Osteoblast (primary cell): ENCODE data around the gene KCNQ1. TPM values are rescaled to one million over a fixed set of nuclear protein-coding genes. Genes with fewer than 3 reads are reported as not detected.

Source experiments
- DNase-seq: peaks from one replicate; pipeline ENCODE4 v3.0.0; 2011; ENCODE audit warnings: low spot score, mixed read lengths; ENCODE audit not compliant: insufficient read length; ENCODE audit errors: missing footprints
- H2AFZ ChIP-seq: 2 replicates; pipeline ENCODE4 v1.6.0; 2011; ENCODE audit warnings: mild to moderate bottlenecking, low read length
- H3K27ac ChIP-seq: 2 replicates; pipeline ENCODE4 v1.5.1; 2011; ENCODE audit warnings: mild to moderate bottlenecking, low read depth, low read length, moderate library complexity
- H3K27me3 ChIP-seq: 2 replicates; pipeline ENCODE4 v1.6.0; 2012; ENCODE audit warnings: mild to moderate bottlenecking, control low read depth, inconsistent platforms, low read length, moderate library complexity; ENCODE audit not compliant: insufficient read depth
- H3K36me3 ChIP-seq: 2 replicates; pipeline ENCODE4 v1.5.1; 2011; ENCODE audit warnings: mild to moderate bottlenecking, low read length, control low read depth, moderate library complexity; ENCODE audit not compliant: insufficient read depth
- H3K4me1 ChIP-seq: 2 replicates; pipeline ENCODE4 v1.5.1; 2011; ENCODE audit warnings: mild to moderate bottlenecking, low read length, control low read depth, moderate library complexity; ENCODE audit not compliant: insufficient read depth
- H3K4me2 ChIP-seq: 2 replicates; pipeline ENCODE4 v1.6.0; 2011; ENCODE audit warnings: mild to moderate bottlenecking, low read length; ENCODE audit not compliant: insufficient read depth
- H3K4me3 ChIP-seq: fragments of 200-600 bp; sonication (generic); 3 replicates; pipeline ENCODE4 v1.5.1; 2012; ENCODE audit warnings: mild to moderate bottlenecking, low read length, inconsistent platforms; ENCODE audit not compliant: insufficient read depth
- H3K79me2 ChIP-seq: 2 replicates; pipeline ENCODE4 v1.6.0; 2012; ENCODE audit warnings: mild to moderate bottlenecking, low read length, control low read depth, inconsistent platforms; ENCODE audit not compliant: insufficient read depth
- H3K9me3 ChIP-seq: 2 replicates; pipeline ENCODE4 v1.5.1; 2011; ENCODE audit warnings: low read depth, low read length, control low read depth
- H4K20me1 ChIP-seq: 2 replicates; pipeline ENCODE4 v1.6.0; 2012; ENCODE audit warnings: mild to moderate bottlenecking, low read length, control low read depth; ENCODE audit not compliant: insufficient read depth
- total RNA-seq: library from RNA; depleted of rRNA; stranded (reverse); fragments of >200 nt; gene quantifications from 2 replicates; pipeline ENCODE4 v1.2.3, GENCODE V29; 2012
- TF ChIP-seq, protein P1 (sequence below): IDR thresholded peaks from 2 replicates; pipeline ENCODE4 v1.5.1; 2011; ENCODE audit warnings: mild to moderate bottlenecking, low read depth, low read length, moderate library complexity; ENCODE audit errors: extremely low read depth

The KCNQ1 gene
- total RNA-seq, 1 donor = not detected

DNA sequence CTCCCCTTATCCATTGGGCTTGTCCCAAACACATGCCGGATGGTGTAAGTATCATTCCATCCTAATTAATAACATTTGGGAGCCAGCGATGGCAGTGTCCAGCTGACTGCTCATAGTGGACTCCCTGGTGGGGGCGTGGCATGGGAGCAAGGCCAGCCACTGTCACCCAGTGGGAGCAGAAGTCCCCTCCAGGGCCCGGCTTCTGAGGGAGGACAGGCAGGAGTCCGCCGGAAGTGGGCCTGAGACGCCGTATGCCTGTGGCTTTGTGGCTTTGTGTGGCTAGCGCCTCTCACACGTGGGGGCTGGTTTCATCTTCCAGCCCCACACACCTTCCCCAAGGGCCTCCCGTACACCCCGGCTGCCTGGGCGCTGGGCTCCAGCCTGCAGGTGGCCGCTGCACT, 124.5 kb downstream of the KCNQ1 start:
- no peak for DNase-seq
- TF ChIP-seq, protein P1, sequence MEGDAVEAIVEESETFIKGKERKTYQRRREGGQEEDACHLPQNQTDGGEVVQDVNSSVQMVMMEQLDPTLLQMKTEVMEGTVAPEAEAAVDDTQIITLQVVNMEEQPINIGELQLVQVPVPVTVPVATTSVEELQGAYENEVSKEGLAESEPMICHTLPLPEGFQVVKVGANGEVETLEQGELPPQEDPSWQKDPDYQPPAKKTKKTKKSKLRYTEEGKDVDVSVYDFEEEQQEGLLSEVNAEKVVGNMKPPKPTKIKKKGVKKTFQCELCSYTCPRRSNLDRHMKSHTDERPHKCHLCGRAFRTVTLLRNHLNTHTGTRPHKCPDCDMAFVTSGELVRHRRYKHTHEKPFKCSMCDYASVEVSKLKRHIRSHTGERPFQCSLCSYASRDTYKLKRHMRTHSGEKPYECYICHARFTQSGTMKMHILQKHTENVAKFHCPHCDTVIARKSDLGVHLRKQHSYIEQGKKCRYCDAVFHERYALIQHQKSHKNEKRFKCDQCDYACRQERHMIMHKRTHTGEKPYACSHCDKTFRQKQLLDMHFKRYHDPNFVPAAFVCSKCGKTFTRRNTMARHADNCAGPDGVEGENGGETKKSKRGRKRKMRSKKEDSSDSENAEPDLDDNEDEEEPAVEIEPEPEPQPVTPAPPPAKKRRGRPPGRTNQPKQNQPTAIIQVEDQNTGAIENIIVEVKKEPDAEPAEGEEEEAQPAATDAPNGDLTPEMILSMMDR = no peak
- no peak overlapping the region for H3K4me3 ChIP-seq
- no peaks in the 10 kb centered on the region for H3K9me3 ChIP-seq
- no peaks in the 10 kb centered on the region for H3K79me2 ChIP-seq
- H3K4me1 ChIP-seq = no peaks in the 10 kb centered on the region
- H3K27ac ChIP-seq = no peak overlapping the region
- no peak overlapping the region for H2AFZ ChIP-seq
- peaks cover 5% of the 10 kb centered on the region for H3K27me3 ChIP-seq
- no peaks in the 10 kb centered on the region for H3K36me3 ChIP-seq
- H3K4me2 ChIP-seq = no peak overlapping the region
- H4K20me1 ChIP-seq = no peaks in the 10 kb centered on the region

DNA sequence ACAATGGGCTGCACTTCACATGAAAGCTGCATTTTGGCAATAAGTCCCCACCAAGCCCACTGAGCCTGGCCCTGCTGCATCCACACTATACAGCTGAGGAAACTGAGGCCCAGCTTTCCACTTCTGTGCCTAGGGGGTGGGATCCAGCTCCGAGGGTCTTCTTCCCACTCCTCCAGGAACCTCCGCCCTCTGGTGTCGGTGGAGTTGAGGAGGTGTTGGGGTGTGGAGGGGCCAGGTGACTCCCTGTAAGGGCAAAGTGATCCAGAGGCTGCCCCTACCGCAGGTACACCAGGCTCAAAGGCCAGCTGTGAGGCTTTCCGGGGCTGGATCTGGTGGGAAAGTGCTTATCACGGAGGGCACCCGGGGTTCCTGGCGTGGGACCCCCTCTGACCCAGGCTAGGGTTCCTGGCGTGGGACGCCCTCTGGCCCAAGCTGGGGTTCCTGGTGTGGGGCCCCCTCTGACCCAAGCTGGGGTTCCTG, 125.0 kb downstream of the KCNQ1 start:
- Histone ChIP-seq H3K9me3 (no peaks in the 10 kb centered on the region), H3K4me3 (no peak overlapping the region), H3K27me3 (peaks cover 5% of the 10 kb centered on the region), H3K27ac (no peak overlapping the region), H3K4me1 (no peaks in the 10 kb centered on the region), H2AFZ (no peak overlapping the region), H4K20me1 (no peaks in the 10 kb centered on the region), H3K4me2 (no peak overlapping the region), H3K79me2 (no peaks in the 10 kb centered on the region), H3K36me3 (no peaks in the 10 kb centered on the region)
- DNase-seq = no peak
- TF ChIP-seq, protein P1 = no peak

DNA sequence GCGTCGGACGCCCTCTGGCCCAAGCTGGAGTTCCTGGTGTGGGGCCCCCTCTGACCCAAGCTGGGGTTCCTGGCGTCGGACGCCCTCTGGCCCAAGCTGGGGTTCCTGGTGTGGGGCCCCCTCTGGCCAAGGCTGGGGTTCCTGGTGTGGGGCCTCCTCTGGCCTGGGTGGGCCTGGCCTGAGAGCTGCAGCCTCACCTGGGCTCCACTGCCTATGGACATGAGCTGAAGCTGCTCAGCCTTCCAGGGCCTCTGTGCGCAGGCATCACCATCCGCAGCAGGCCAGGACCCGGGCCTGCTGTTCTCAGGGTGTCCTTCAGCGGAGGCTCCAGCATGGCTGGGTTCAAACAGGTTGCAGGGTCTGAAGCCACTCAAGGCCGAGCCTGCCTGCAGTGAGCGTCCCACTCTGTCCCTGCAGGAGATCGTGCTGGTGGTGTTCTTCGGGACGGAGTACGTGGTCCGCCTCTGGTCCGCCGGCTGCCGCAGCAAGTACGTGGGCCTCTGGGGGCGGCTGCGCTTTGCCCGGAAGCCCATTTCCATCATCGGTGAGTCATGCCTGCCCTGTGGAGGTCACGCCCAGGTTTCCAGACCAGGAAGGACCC, 125.5 kb downstream of the KCNQ1 start:
- H3K27me3 ChIP-seq = peaks cover 3% of the 10 kb centered on the region
- no peaks in the 10 kb centered on the region for H3K4me1 ChIP-seq
- H4K20me1 ChIP-seq = no peaks in the 10 kb centered on the region
- H3K27ac ChIP-seq = no peak overlapping the region
- no peak overlapping the region for H3K4me2 ChIP-seq
- no peaks in the 10 kb centered on the region for H3K79me2 ChIP-seq
- H3K9me3 ChIP-seq = no peaks in the 10 kb centered on the region
- DNase-seq = no peak
- TF ChIP-seq, protein P1 = no peak
- no peak overlapping the region for H3K4me3 ChIP-seq
- H3K36me3 ChIP-seq = no peaks in the 10 kb centered on the region
- H2AFZ ChIP-seq = no peak overlapping the region

DNA sequence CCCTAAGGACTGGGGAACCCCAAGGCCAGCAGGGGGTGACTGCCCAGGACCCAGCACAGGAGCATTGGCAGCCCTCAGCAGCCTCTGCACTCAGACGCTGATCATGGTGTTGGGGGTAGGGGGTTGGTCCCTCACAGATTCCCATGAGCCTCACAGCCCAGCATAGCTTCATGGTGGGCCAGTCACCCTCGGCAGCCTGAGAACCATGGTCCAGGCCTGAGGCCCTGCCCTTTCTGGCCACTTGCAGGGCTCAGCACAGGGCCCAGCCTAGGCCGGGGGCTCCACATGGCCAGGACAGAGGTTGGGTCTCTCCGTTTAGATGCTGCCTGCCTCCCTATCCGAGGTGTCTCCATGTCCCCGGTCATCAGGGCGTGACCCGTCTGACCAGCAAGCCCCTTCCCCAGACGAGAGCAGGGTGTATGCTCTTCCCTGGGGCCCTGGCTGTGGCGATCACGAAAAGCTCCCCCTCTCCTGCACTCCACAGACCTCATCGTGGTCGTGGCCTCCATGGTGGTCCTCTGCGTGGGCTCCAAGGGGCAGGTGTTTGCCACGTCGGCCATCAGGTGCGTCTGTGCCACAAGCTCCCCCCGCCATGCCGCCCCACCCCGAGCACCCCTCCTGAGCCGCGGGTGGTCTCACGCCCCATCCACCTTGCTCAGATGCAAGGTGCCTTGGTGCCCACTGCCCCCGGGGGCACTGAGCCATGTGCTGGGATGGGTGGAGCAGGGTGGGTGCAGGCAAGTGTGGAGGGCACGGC, 126.2 kb downstream of the KCNQ1 start:
- no peaks in the 10 kb centered on the region for H4K20me1 ChIP-seq
- H2AFZ ChIP-seq = no peak overlapping the region
- no peaks in the 10 kb centered on the region for H3K79me2 ChIP-seq
- H3K4me2 ChIP-seq = no peak overlapping the region
- TF ChIP-seq, protein P1 = no peak
- DNase-seq = no peak
- no peak overlapping the region for H3K27ac ChIP-seq
- no peaks in the 10 kb centered on the region for H3K4me1 ChIP-seq
- no peaks in the 10 kb centered on the region for H3K36me3 ChIP-seq
- H3K9me3 ChIP-seq = no peaks in the 10 kb centered on the region
- no peaks in the 10 kb centered on the region for H3K27me3 ChIP-seq
- H3K4me3 ChIP-seq = no peak overlapping the region
